ENCODE data around the gene GRB7. TPM values are rescaled to one million over a fixed set of nuclear protein-coding genes. Genes with fewer than 3 reads are reported as not detected.
"Not testable (repeated sequence)": the region's sequence is repeated elsewhere in the genome, so short reads cannot be mapped to it uniquely, and the experiment has no call there.

GRB7 gene
- total RNA-seq, 1 experiment from 2014 or later: 1.5 TPM

GRCh38 chr17:39724731-39725130 lies 13.0 kb upstream of the GRB7 start:
- Histone ChIP-seq H3K4me1 (ENCODE audit: low read length) (peaks cover 9% of the 10 kb centered on the region), H3K9me2 (replicated peaks; ENCODE audit: insufficient read depth, low read length) (no peaks in the 10 kb centered on the region), H3K4me2 (ENCODE audit: low read depth, low read length, poor library complexity, severe bottlenecking) (no peak overlapping the region), H3K36me3 (ENCODE audit: insufficient read depth, low read length) (peaks cover 11% of the 10 kb centered on the region), H3K27ac (ENCODE audit: low read length) (no peak overlapping the region), H3K79me2 (ENCODE audit: low read length) (peaks cover 12% of the 10 kb centered on the region), H3K9me3 (ENCODE audit: low read length) (no peaks in the 10 kb centered on the region), H3K4me3 (ENCODE audit: low read length) (no peak overlapping the region), H3K9ac (ENCODE audit: low read length) (no peak overlapping the region), H4K20me1 (ENCODE audit: insufficient read depth, low read depth, low read length) (no peaks in the 10 kb centered on the region), H3K27me3 (ENCODE audit: low read length) (no peaks in the 10 kb centered on the region), H2AFZ (ENCODE audit: low read length) (no peak overlapping the region)
- no peak for DNase-seq

- H3K9me2 ChIP-seq (replicated peaks; ENCODE audit: insufficient read depth, low read length); H3K27me3 ChIP-seq (ENCODE audit: low read length); H3K4me2 ChIP-seq (ENCODE audit: low read depth, low read length, poor library complexity, severe bottlenecking); H3K4me3 ChIP-seq (ENCODE audit: low read length); DNase-seq; H3K9ac ChIP-seq (ENCODE audit: low read length); H2AFZ ChIP-seq (ENCODE audit: low read length); H3K9me3 ChIP-seq (ENCODE audit: low read length); H4K20me1 ChIP-seq (ENCODE audit: insufficient read depth, low read depth, low read length); H3K27ac ChIP-seq (ENCODE audit: low read length): not testable (repeated sequence)
- Histone ChIP-seq H3K36me3 (ENCODE audit: insufficient read depth, low read length) (peaks cover 11% of the 10 kb centered on the region), H3K4me1 (ENCODE audit: low read length) (peaks cover 12% of the 10 kb centered on the region), H3K79me2 (ENCODE audit: low read length) (peaks cover 16% of the 10 kb centered on the region)
These were observed 11.8 kb upstream of the GRB7 start for GRCh38 chr17:39725923-39726322.

GRCh38 chr17:39726617-39727016 lies 11.1 kb upstream of the GRB7 start:
- no peak overlapping the region for H3K9ac ChIP-seq (ENCODE audit: low read length)
- peaks cover 11% of the 10 kb centered on the region for H3K36me3 ChIP-seq (ENCODE audit: insufficient read depth, low read length)
- no peak for DNase-seq
- peaks cover 12% of the 10 kb centered on the region for H3K4me1 ChIP-seq (ENCODE audit: low read length)
- H2AFZ ChIP-seq (ENCODE audit: low read length): no peak overlapping the region
- H3K4me2 ChIP-seq (ENCODE audit: low read depth, low read length, poor library complexity, severe bottlenecking): no peak overlapping the region
- H3K79me2 ChIP-seq (ENCODE audit: low read length): peaks cover 16% of the 10 kb centered on the region
- H3K4me3 ChIP-seq (ENCODE audit: low read length): no peak overlapping the region
- no peaks in the 10 kb centered on the region for H4K20me1 ChIP-seq (ENCODE audit: insufficient read depth, low read depth, low read length)
- no peaks in the 10 kb centered on the region for H3K9me2 ChIP-seq (replicated peaks; ENCODE audit: insufficient read depth, low read length)
- no peaks in the 10 kb centered on the region for H3K27me3 ChIP-seq (ENCODE audit: low read length)
- no peaks in the 10 kb centered on the region for H3K9me3 ChIP-seq (ENCODE audit: low read length)
- H3K27ac ChIP-seq (ENCODE audit: low read length): no peak overlapping the region

- no peaks in the 10 kb centered on the region for H4K20me1 ChIP-seq (ENCODE audit: insufficient read depth, low read depth, low read length)
- H3K4me3 ChIP-seq (ENCODE audit: low read length): no peak overlapping the region
- H3K9ac ChIP-seq (ENCODE audit: low read length): no peak overlapping the region
These were observed 10.2 kb upstream of the GRB7 start for GRCh38 chr17:39727556-39727955.

GRCh38 chr17:39729280-39729851 lies 8.4 kb upstream of the GRB7 start:
- Histone ChIP-seq H2AFZ (ENCODE audit: low read length) (no peak overlapping the region), H4K20me1 (ENCODE audit: insufficient read depth, low read depth, low read length) (no peaks in the 10 kb centered on the region), H3K4me1 (ENCODE audit: low read length) (peaks cover 12% of the 10 kb centered on the region), H3K36me3 (ENCODE audit: insufficient read depth, low read length) (peaks cover 11% of the 10 kb centered on the region), H3K9me3 (ENCODE audit: low read length) (no peaks in the 10 kb centered on the region), H3K79me2 (ENCODE audit: low read length) (peaks cover 16% of the 10 kb centered on the region), H3K4me3 (ENCODE audit: low read length) (peak overlapping the region; percentile 95), H3K27ac (ENCODE audit: low read length) (peak overlapping the region; percentile 56; the same call in 1 of the 2 replicates), H3K4me2 (ENCODE audit: low read depth, low read length, poor library complexity, severe bottlenecking) (peak overlapping the region; percentile 99), H3K27me3 (ENCODE audit: low read length) (no peaks in the 10 kb centered on the region), H3K9ac (ENCODE audit: low read length) (peak overlapping the region; percentile 96), H3K9me2 (replicated peaks; ENCODE audit: insufficient read depth, low read length) (no peaks in the 10 kb centered on the region)
- DNase-seq: no peak

More at GRCh38 chr17:39727556-39727955, 10.2 kb upstream of the GRB7 start:
- H3K36me3 ChIP-seq (ENCODE audit: insufficient read depth, low read length): peaks cover 11% of the 10 kb centered on the region
- peaks cover 12% of the 10 kb centered on the region for H3K4me1 ChIP-seq (ENCODE audit: low read length)
- H3K79me2 ChIP-seq (ENCODE audit: low read length): peaks cover 16% of the 10 kb centered on the region
- DNase-seq: no peak
- H2AFZ ChIP-seq (ENCODE audit: low read length): no peak overlapping the region
- H3K9me3 ChIP-seq (ENCODE audit: low read length): no peaks in the 10 kb centered on the region
- H3K27ac ChIP-seq (ENCODE audit: low read length): no peak overlapping the region
- no peaks in the 10 kb centered on the region for H3K27me3 ChIP-seq (ENCODE audit: low read length)
- H3K9me2 ChIP-seq (replicated peaks; ENCODE audit: insufficient read depth, low read length): no peaks in the 10 kb centered on the region
- H3K4me2 ChIP-seq (ENCODE audit: low read depth, low read length, poor library complexity, severe bottlenecking): no peak overlapping the region

- Histone ChIP-seq H3K27me3 (ENCODE audit: low read length) (no peaks in the 10 kb centered on the region), H3K36me3 (ENCODE audit: insufficient read depth, low read length) (peaks cover 11% of the 10 kb centered on the region), H3K4me2 (ENCODE audit: low read depth, low read length, poor library complexity, severe bottlenecking) (peak within 1 kb of the TSS; percentile 99), H3K4me3 (ENCODE audit: low read length) (peak within 1 kb of the TSS; percentile 95), H3K9ac (ENCODE audit: low read length) (peak within 1 kb of the TSS; percentile 96), H3K9me3 (ENCODE audit: low read length) (no peaks in the 10 kb centered on the region), H4K20me1 (ENCODE audit: insufficient read depth, low read depth, low read length) (no peaks in the 10 kb centered on the region), H3K4me1 (ENCODE audit: low read length) (peaks cover 12% of the 10 kb centered on the region), H3K27ac (ENCODE audit: low read length) (peak within 1 kb of the TSS; percentile 56; the same call in 1 of the 2 replicates), H3K79me2 (ENCODE audit: low read length) (peaks cover 16% of the 10 kb centered on the region), H3K9me2 (replicated peaks; ENCODE audit: insufficient read depth, low read length) (no peaks in the 10 kb centered on the region), H2AFZ (ENCODE audit: low read length) (peak within 1 kb of the TSS; percentile 67)
- peak; percentile 97 for DNase-seq
These were observed 7.4 kb upstream of the GRB7 start, which contains the start of gene MIEN1 for GRCh38 chr17:39730095-39730921. Gene MIEN1, minus strand, starts transcription at chr17:39730532. Its CDS starts 37 bp downstream, at chr17:39730495.

GRCh38 chr17:39732586-39732985 lies 5.2 kb upstream of the GRB7 start:
- Histone ChIP-seq H3K9me2 (replicated peaks; ENCODE audit: insufficient read depth, low read length) (no peaks in the 10 kb centered on the region), H3K79me2 (ENCODE audit: low read length) (peaks cover 16% of the 10 kb centered on the region), H3K9me3 (ENCODE audit: low read length) (no peaks in the 10 kb centered on the region), H3K4me1 (ENCODE audit: low read length) (peaks cover 13% of the 10 kb centered on the region), H3K27me3 (ENCODE audit: low read length) (no peaks in the 10 kb centered on the region), H3K4me2 (ENCODE audit: low read depth, low read length, poor library complexity, severe bottlenecking) (no peak overlapping the region), H3K4me3 (ENCODE audit: low read length) (no peak overlapping the region), H3K9ac (ENCODE audit: low read length) (no peak overlapping the region), H2AFZ (ENCODE audit: low read length) (no peak overlapping the region), H3K27ac (ENCODE audit: low read length) (no peak overlapping the region), H4K20me1 (ENCODE audit: insufficient read depth, low read depth, low read length) (no peaks in the 10 kb centered on the region), H3K36me3 (ENCODE audit: insufficient read depth, low read length) (peaks cover 11% of the 10 kb centered on the region)
- no peak for DNase-seq

- H3K9me3 ChIP-seq (ENCODE audit: low read length): no peaks in the 10 kb centered on the region
- no peak overlapping the region for H3K4me3 ChIP-seq (ENCODE audit: low read length)
- H3K4me1 ChIP-seq (ENCODE audit: low read length): peaks cover 18% of the 10 kb centered on the region
- no peaks in the 10 kb centered on the region for H4K20me1 ChIP-seq (ENCODE audit: insufficient read depth, low read depth, low read length)
- H3K4me2 ChIP-seq (ENCODE audit: low read depth, low read length, poor library complexity, severe bottlenecking): no peak overlapping the region
- no peak overlapping the region for H3K27ac ChIP-seq (ENCODE audit: low read length)
- no peaks in the 10 kb centered on the region for H3K79me2 ChIP-seq (ENCODE audit: low read length)
- no peak overlapping the region for H3K9ac ChIP-seq (ENCODE audit: low read length)
- no peaks in the 10 kb centered on the region for H3K36me3 ChIP-seq (ENCODE audit: insufficient read depth, low read length)
- H2AFZ ChIP-seq (ENCODE audit: low read length): no peak overlapping the region
- H3K27me3 ChIP-seq (ENCODE audit: low read length): no peaks in the 10 kb centered on the region; the same call in 1 of the 2 replicates
- DNase-seq: no peak
- no peaks in the 10 kb centered on the region for H3K9me2 ChIP-seq (replicated peaks; ENCODE audit: insufficient read depth, low read length)
These were observed 1.9 kb upstream of the GRB7 start for GRCh38 chr17:39735882-39736281.

Measured in Karpas-422 (cell line).